GM19397 (cell line): Measurements from ENCODE around the gene POM121C.
"Not testable (repeated sequence)": the region's sequence is repeated elsewhere in the genome, so short reads cannot be mapped to it uniquely, and the experiment has no call there.

ENCODE experiments used
- ATAC-seq: cut with Tn5 transposase; IDR thresholded peaks from one replicate; pipeline ENCODE4 v1.9.1; 2021; ENCODE audit warnings: mild to moderate bottlenecking, moderate library complexity; ENCODE audit not compliant: unreplicated experiment

Gene POM121C

DNA sequence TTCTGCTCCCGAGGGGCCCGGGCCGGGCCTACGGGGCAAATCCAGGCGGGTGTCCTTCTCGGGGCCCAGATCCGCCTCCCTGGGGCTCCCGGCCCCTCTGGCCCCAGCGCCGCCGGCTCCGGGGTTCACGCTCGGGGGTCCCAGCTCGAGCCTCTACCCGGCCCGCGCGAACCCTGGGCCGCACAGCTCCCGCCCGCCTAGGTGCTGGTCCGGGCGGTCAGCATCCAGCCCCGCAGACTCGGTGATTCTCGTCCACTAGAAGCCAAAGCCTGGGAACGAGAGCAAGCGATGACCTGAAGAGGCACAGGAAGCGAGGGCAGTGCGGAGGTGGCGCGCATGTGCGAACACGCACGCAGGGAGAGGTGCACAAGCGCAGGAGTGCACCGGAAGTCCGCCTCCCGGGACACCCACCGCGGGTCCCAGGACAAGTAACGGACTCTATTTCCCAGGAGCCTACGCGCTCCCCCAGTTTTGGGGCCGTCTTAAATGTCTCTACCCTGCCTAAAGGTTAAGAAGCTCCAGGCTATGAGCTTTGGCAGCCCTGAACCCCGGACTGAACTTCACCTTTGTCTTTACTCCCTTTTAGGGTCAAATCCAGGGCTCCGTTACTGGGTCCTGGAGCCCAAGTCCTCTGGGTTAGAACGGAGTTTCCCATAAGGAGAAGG, at the start of gene POM121C:
TSS of gene POM121C (minus strand) at position 321 of the 665 bp plus-strand sequence. CDS start 44,803 bp downstream, outside the sequence.
- peak; percentile 99 for ATAC-seq

DNA sequence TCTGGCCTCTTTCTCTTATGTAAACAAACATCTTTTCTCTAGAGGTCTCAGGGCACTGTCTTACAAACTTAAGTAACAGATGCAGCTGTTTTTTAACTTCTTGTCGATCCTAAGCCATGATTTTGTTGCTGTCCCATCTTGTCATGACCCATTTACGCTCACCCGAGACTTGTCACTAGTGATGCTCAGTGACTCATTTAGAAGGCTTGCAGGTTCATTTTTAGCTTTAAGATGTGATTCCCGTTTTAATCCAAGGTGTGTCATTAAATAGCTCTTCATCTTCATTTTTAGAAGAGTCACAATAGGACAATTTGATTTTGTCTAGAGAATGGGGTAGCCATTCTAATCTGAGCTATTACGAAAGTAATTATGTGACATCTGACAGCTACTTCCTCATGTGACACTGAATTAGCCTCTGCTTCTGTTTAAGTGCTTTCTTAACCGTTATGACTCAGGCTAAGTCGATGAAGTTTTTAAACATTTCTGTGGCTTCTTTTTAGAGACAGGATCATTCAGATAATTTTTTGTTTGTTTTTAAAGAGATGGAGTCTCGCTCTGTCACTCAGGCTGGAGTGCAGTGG, 48.7 kb upstream of the POM121C start:
- ATAC-seq: no peak

GRCh38 chr7:75533926-75534325, 47.8 kb upstream of the POM121C start:
- no peak for ATAC-seq

DNA sequence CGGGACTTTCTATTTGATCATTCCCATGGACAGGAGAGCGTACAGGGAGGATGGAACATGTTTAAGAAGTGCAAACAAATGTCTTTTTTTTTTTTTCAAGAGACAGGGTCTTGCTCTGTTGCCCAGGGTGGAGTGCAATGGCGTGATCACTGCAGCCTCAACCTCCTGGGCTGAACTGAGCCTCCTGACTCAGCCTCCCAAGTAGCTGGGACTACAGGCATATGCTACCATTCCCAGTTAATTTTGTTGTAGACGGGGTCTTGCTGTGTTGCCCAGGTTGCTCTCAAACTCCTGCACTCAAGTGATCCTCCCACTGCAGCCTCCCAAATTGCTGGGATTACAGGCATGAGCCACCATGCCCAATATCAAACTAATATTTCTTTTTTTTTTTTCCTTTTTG, 46.5 kb upstream of the POM121C start:
- ATAC-seq: no peak

DNA sequence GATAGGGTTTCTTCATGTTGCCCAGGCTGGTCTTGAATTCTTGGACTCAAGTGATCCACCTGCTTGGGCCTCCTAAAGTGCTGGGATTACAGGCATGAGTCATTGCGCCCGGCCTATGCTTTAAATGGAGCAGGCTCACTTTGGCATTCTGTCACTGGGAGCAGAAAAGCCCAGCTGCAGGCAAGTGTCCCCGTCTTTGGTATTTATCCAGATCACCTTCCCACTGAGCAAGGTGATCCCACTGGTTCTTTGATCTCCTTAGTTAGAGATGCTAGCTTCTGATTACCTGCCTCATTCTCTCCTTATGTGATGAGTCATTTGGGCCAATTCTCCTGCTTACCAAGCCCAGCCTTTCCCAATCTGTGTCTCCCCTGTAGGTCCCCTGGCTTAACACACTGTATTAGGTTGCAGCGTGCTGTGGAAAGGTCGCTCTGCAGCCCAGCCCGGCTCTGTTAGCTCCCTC, 45.3 kb upstream of the POM121C start:
- ATAC-seq: no peak

GRCh38 chr7:75527224-75527722, 41.2 kb upstream of the POM121C start:
- not testable (repeated sequence) for ATAC-seq

DNA sequence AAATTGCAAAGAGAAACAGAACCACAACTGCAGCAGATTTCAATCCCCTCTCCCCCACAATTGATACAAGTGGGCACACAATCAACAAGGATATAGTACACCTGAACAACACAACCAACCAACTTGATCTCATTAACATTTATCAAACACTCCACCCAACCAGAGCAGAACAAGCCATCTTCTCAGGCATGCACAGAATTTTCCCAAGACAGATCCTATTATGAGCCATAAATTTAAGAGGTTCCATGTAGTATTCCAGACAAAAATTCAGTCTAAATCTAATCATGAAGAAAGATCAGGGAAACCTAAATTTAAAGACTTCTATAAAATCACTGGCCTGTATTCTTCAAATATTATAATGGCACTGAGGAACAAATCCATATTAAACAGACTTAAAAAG, 35.6 kb upstream of the POM121C start:
- ATAC-seq: not testable (repeated sequence)

DNA sequence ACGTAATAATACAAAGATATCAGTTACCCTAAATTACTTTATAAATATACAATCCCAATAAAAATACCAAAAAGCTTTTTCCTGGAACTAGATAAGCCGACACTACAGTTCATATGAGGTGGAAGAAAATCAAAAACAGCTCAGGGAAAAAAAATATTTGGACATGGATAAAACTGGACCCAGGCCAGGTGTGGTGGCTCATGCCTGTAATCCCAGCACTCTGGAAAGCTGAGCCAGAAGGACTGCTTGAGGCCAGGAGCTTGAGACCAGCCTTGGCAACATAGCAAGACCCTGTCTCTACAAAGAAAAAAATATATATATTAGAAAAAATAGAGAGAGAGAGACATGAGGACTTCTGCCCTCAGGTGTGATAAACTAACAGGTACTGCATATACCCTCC, 32.7 kb upstream of the POM121C start:
- not testable (repeated sequence) for ATAC-seq

DNA sequence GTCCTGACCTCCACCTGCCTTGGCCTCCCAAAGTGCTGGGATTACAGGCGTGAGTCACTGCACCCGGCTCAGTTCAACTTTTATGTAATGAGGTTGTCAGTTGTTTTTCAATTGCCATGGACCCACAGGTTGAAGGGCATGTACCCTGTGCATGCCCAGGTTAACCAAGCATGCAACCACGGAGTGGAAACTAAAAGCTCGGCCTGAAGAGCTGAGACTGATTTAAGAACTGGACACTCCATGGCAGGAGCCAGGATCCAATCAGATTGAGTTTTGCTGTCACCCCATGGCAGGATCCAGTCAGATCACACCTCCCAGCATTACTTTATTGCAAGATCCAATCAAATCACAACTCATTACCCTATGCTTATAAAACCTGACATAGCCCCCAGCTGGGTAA, 22.9 kb upstream of the POM121C start:
- not testable (repeated sequence) for ATAC-seq

DNA sequence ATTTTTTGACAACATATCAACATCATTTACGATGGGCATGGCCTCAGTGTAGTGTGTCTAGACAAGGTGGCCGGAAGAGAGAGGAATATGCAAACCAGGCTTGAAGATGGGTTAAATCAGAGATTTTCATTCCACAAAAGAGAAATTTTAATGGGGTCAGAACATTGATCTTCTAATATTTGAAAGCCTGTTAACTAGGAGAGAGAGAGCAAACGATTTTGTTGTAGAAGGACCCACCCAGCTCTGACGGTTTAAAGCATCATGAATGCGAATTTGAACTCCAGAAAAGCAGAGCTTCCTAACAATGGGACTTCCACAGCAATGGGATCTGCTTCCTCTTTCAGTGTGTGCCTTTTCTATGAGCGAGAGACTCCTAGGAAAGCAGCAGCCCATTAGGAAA, 5.9 kb upstream of the POM121C start, which contains the start of gene SPDYE5:
TSS of gene SPDYE5 (plus strand) at position 301 of the 400 bp plus-strand sequence. CDS start 1,728 bp downstream, outside the sequence.
- ATAC-seq: not testable (repeated sequence)

DNA sequence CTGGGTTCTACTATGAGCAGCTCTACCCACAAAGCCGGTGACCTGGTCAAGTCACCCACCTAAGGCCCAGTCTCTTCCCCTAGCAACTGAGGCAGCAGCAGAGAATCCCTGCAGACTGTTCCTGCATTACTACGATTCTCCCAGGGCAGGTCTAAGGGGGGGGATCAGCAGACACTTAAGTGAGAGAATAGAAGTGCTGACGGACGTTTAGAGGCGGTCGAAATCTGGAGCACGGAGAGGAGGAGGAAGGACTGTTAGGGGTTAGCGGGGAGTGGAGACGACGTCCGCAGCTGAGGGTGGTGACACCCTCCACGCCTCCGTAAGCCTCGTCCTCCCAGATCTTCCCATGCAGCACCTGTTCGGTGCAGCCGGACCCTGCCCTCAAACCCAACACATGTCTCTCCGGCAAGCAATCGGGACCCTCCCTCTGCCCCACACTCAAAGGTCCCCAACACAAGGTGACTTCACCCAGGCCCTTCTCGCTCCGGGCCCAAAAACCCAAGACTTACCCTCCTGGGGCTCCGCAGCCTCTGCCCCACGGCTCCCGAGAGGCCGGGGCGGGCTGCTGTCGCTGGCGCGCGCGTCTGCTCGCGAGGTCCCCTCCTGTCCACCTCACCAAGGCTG, 632 bp downstream of the POM121C start:
- not testable (repeated sequence) for ATAC-seq

DNA sequence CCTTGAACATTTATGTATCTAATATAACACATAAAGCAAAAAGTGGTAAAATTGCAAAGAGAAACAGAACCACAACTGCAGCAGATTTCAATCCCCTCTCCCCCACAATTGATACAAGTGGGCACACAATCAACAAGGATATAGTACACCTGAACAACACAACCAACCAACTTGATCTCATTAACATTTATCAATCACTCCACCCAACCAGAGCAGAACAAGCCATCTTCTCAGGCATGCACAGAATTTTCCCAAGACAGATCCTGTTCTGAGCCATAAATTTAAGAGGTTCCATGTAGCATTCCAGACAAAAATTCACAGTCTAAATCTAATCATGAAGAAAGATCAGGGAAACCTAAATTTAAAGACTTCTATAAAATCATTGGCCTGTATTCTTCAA, 5.8 kb downstream of the POM121C start:
- not testable (repeated sequence) for ATAC-seq

DNA sequence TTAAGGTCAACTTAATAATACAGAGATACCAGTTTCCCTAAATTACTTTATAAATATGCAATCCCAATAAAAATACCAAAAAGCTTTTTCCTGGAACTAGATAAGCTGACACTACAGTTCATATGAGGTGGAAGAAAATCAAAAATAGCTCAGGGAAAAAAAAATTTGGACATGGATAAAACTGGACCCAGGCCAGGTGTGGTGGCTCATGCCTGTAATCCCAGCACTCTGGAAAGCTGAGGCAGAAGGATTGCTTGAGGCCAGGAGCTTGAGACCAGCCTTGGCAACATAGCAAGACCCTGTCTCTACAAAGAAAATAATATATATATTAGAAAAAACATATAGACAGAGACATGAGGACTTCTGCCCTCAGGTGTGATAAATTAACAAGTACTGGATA, 8.6 kb downstream of the POM121C start:
- ATAC-seq: not testable (repeated sequence)

- ATAC-seq: not testable (repeated sequence)
Measured at GRCh38 chr7:75470166-75470565, 15.9 kb downstream of the POM121C start.

GRCh38 chr7:75460541-75460940, 25.6 kb downstream of the POM121C start:
- ATAC-seq: not testable (repeated sequence)

- ATAC-seq: not testable (repeated sequence)
Measured at GRCh38 chr7:75458034-75458433, 28.1 kb downstream of the POM121C start.

GRCh38 chr7:75456403-75456802, 29.7 kb downstream of the POM121C start:
- ATAC-seq: not testable (repeated sequence)

DNA sequence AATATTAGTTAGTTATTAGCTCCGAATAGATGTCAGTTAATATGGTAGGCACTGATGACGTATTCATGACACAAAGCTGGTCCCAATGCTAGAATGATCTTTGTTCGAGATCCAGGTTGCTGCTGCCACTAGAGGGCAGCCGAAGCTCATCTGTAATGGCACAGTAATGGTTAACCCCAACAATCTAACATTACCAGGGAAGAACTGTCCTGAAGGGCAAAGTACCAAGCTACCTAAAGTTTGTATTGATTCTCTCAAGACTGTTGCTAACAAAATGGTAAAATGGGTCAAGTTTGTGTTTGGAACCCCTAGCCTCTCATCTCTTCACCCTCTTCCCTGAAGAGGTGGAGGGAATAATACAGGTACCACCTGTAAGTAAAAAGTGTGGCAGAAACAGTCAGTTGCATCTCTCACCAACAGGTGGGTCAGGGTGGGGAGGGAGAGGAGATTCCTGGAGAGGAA, 33.6 kb downstream of the POM121C start:
- not testable (repeated sequence) for ATAC-seq

DNA sequence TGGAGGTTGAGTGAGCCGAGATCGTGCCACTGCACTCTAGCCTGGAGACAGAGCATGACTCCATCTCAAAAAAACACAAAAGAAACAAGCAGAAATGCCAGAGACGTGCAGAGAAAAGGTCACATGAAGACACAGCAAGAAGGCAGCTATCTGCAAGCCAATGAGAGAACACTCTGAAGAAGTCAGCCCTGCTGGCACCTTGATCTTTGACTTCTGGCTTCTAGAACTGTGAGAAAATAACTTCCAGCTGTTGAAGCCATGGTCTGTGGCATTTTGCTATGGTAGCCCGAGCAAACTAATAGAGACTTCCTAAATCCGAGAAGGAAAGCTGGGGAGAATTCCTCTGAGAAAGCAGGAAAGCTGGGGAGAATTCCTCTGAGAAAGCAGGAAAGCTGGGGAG, 36.2 kb downstream of the POM121C start:
- ATAC-seq: not testable (repeated sequence)

DNA sequence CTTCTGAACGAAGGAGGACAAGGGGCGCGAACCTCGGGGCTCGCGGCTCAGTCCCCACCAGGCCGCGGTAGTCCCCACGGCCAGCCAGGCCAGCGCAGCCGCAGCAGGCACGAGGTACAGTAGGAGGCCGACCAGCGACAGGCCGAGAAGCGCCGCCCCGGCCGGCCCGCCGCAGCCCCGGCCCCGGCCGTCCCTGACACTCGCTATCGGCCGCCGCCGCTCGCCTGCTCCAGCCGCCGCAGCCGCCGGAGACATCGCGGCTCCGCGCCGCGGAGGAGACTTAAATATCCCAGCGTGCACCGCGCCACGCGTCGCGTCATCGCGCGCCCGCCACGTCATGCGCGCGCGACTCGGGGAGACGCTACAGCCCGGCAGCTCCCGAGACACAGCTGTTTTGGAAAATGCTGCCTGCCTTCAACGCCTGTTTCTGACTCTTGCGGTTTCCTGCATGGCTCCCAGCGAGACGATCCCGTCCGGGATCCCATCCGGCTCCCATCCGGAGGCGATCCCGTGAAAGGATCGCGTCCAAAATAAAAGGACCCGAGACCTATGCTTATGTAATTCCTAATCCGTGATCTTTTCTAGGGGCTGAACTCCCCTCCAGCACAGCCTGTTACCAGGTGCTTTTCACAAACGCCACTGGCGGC, 43.5 kb downstream of the POM121C start:
- ATAC-seq: peak; percentile 87

GRCh38 chr7:75442101-75442464, 44.0 kb downstream of the POM121C start:
- ATAC-seq: peak; percentile 39
